Nephron (organoid): ENCODE measurements around the gene S100A5.

Experiments used
- H3K27ac Mint-ChIP-seq, 3 experiments: 2 replicates each; pipeline ENCODE4 v1.8.0; 2020; ENCODE audit warnings: mixed read lengths in 3 of 3, mild to moderate bottlenecking in 2 of 3, moderate library complexity in 1 of 3
- H3K27me3 Mint-ChIP-seq: 2 replicates; pipeline ENCODE4 v1.8.0; 2021; ENCODE audit warnings: low read depth, mild to moderate bottlenecking, moderate library complexity, mixed read lengths
- H3K36me3 Mint-ChIP-seq: 2 replicates; pipeline ENCODE4 v1.8.0; 2020; ENCODE audit warnings: low read depth, mixed read lengths
- H3K4me1 Mint-ChIP-seq: 2 replicates; pipeline ENCODE4 v1.8.0; 2020; ENCODE audit warnings: mixed read lengths
- H3K4me3 Mint-ChIP-seq, 3 experiments: 2 replicates each; pipeline ENCODE4 v1.8.0; 2020; ENCODE audit warnings: mild to moderate bottlenecking in 3 of 3, mixed read lengths in 3 of 3, moderate library complexity in 2 of 3
- H3K9me3 Mint-ChIP-seq: 2 replicates; pipeline ENCODE4 v1.8.0; 2020; ENCODE audit warnings: mixed read lengths
- TF ChIP-seq, protein P1 (sequence below), 3 experiments: fragments of 200-600 bp; sonication (generic); IDR thresholded peaks; one replicate each; pipeline ENCODE4 v1.5.0; 2021; ENCODE audit warnings: antibody characterized with exemption in 3 of 3; ENCODE audit not compliant: unreplicated experiment in 3 of 3

Gene S100A5

DNA sequence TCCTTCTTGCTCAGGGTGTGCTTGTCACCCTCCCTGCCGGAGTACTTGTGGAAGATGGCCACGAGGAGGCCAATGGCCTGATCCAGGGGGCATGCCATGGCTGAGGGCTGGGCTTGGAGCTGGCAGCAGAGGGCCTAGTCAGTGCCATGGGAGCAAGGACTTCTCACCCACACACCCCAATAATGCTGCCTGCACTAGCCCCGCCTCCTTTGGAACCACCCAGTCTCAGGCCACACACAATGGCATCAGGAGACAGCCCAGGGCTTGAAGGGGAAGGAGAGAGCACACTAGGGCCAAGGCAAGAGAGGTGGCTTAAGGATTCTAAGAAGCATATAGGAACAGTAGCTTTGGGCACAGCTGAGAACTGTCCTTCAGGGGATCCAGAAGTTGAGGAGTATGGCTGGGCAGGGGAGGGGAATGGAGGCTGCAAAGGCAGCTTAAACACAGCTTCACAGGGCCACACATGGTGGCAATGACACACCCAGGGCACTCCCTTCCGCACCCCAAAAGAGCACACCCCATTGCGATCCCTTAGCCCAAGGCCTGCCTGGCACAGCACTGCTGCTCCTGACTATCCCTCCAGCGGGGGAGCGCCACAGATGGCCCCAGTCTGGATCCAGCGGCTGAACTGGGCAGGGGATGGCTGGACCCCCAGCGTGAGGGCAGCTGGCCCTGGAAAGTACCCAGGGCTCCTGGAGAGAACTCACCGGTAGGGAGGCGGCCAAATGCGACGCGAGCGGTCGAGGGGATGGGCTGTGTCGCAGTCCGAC is 5.3 kb downstream of the S100A5 start, which contains the start of gene S100A6:
Gene S100A6 (minus strand): TSS at position 750 of the 770 bp plus-strand sequence. CDS start 652 bp downstream, at position 98.
- no peaks in the 10 kb centered on the region for H3K9me3 Mint-ChIP-seq
- no peaks in the 10 kb centered on the region for H3K36me3 Mint-ChIP-seq
- H3K27me3 Mint-ChIP-seq, result peaks cover 4% of the 10 kb centered on the region
- peaks cover 43% of the 10 kb centered on the region for H3K4me1 Mint-ChIP-seq
- TF ChIP-seq, protein P1, sequence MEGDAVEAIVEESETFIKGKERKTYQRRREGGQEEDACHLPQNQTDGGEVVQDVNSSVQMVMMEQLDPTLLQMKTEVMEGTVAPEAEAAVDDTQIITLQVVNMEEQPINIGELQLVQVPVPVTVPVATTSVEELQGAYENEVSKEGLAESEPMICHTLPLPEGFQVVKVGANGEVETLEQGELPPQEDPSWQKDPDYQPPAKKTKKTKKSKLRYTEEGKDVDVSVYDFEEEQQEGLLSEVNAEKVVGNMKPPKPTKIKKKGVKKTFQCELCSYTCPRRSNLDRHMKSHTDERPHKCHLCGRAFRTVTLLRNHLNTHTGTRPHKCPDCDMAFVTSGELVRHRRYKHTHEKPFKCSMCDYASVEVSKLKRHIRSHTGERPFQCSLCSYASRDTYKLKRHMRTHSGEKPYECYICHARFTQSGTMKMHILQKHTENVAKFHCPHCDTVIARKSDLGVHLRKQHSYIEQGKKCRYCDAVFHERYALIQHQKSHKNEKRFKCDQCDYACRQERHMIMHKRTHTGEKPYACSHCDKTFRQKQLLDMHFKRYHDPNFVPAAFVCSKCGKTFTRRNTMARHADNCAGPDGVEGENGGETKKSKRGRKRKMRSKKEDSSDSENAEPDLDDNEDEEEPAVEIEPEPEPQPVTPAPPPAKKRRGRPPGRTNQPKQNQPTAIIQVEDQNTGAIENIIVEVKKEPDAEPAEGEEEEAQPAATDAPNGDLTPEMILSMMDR (IDR thresholded peaks at IDR 0.05; ENCODE audit: unreplicated experiment in 3 of 3), result no peak
- H3K4me3 Mint-ChIP-seq, result peak within 1 kb of the TSS; percentile 68 to 71 (median 70)
- peak within 1 kb of the TSS in 2 of 3 experiments; percentile 31 to 35 for H3K27ac Mint-ChIP-seq

DNA sequence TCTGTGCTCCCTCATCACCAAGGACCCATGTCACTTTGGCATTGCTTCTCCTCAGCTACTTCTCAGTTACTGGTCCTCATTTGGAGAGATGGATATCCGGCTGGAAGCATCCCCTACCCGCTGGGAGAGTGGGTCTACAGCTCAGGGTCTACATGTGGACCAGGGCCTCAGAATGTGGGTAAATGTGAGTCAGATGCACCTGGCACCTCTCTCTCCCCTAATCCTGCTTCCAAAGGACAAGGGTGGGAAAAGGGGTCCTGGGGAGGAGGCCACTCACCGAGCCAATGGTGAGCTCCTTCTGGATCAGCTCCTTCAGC is 5.9 kb downstream of the S100A5 start:
- no peaks in the 10 kb centered on the region for H3K9me3 Mint-ChIP-seq

DNA sequence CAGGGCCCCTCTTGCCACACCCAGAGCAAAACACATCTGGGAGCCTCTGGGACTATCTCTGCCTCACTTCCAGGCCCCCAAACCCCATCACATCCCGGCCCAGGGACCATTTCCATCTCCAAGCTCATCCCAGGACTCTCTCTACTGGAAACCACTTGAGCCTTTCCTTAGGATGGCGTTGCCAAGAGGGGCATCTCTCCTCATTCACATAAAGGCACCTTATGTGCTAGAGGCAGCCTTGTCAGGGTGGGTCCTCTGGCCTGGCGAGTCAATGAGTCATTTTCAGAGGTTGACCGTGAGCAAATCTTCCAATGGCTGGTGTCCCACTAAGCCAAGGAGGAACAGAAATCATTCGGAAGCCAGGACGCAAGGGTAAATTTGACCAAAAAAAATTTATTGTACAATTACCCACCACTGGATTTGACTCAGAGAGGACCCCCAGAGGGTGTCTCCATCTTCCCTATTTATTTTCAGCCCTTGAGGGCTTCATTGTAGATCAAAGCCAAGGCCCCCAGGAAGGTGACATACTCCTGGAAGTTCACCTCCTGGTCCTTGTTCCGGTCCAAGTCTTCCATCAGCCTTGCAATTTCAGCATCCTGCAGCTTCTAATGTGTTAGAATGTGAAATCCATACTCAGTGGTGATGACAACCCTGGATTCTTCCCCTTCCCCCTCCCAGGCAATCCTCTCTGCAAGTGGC is 6.4 kb downstream of the S100A5 start:
- Mint-ChIP-seq H3K4me3 (peak overlapping the region in 2 of 3 experiments; percentile 19 to 34), H3K27ac (peak overlapping the region in 1 of 3 experiments; percentile 38), H3K4me1 (peaks cover 38% of the 10 kb centered on the region), H3K9me3 (no peaks in the 10 kb centered on the region), H3K36me3 (no peaks in the 10 kb centered on the region), H3K27me3 (peaks cover 4% of the 10 kb centered on the region)
- TF ChIP-seq, protein P1 (IDR thresholded peaks at IDR 0.05; ENCODE audit: unreplicated experiment in 3 of 3), result no peak

More for the DNA sequence above, 5.9 kb downstream of the S100A5 start:
- TF ChIP-seq, protein P1 (IDR thresholded peaks at IDR 0.05; ENCODE audit: unreplicated experiment in 3 of 3), result no peak
- Mint-ChIP-seq H3K36me3 (no peaks in the 10 kb centered on the region), H3K4me1 (peaks cover 38% of the 10 kb centered on the region), H3K4me3 (peak overlapping the region in 1 of 3 experiments; percentile 15), H3K27me3 (peaks cover 4% of the 10 kb centered on the region), H3K27ac (no peak overlapping the region)

DNA sequence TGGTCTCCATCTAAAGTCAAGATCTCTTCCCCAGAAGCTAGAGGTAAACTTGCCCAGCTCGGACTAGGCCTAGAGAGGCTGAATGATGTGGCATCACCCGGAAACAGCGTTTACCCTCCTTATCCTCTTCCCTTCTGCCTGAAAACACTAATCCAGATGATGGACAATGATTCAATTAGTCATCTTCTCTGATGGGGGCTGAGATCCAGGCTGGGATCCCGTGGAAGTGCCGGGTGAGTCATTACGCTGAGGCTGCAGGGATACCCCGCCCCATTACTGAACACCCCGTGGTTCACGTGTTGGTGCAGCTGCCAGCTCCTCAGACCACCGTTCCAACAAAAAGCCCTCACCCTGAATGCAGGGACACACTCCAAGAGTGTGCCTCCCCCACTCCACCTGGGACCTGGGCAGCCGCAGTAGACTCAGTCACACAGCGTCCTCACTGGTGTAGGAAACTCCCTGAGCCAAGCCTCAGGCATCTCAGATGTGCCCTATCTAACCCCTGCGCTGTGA is 7.0 kb downstream of the S100A5 start:
- peak overlapping the region in 2 of 3 experiments; percentile 25 to 38 for H3K27ac Mint-ChIP-seq
- TF ChIP-seq, protein P1 (IDR thresholded peaks at IDR 0.05; ENCODE audit: unreplicated experiment in 3 of 3), result no peak
- H3K4me1 Mint-ChIP-seq, result peaks cover 38% of the 10 kb centered on the region
- peaks cover 4% of the 10 kb centered on the region for H3K27me3 Mint-ChIP-seq
- H3K4me3 Mint-ChIP-seq, result peak overlapping the region in 2 of 3 experiments; percentile 31 to 61
- no peaks in the 10 kb centered on the region for H3K36me3 Mint-ChIP-seq
- no peaks in the 10 kb centered on the region for H3K9me3 Mint-ChIP-seq

DNA sequence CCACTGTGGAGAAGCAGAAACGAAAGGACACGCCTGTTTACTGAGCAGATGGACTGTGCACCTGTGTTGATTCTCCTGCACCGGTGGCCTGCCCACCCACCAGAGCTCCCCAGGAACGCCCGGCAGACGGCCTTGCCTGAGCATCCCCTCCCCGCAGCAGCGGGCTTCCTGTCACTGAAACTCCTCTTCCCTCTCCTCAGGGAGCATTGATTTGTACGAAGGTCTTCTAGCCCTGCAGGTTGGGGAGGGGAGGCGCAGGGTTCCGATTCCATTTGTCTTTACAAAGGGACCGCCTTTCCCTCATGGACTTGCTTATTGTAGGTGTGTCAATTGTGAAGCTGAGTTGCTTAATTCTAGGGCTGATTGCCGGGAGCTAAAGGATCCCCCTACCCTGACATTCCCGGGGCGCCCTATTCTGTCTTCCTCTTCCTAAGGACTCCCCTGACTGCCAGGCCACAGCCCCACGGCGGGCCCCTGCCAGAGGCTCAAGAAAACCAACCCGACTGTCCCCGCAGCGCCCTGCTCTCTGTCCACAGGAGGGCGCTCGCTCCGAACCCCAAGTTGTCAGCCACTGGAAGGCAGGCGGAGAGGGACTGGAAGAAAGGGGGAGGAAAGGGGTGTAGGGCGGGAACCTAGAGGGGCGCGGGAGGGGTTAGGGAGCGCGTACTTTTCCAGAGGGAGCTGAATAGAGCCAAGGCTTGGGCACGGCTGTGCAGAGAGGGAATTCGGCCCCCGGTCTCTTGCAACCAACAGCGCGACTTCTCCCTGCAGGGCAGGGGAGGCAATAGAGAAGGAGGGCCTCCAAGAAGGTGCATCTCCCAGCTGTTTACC is 7.8 kb downstream of the S100A5 start:
- Mint-ChIP-seq H3K4me3 (peak overlapping the region; percentile 40 to 61 (median 52)), H3K4me1 (peaks cover 38% of the 10 kb centered on the region), H3K9me3 (no peaks in the 10 kb centered on the region), H3K27me3 (peaks cover 4% of the 10 kb centered on the region), H3K27ac (peak overlapping the region; percentile 17 to 82 (median 38)), H3K36me3 (no peaks in the 10 kb centered on the region)
- TF ChIP-seq, protein P1 (IDR thresholded peaks at IDR 0.05; ENCODE audit: unreplicated experiment in 3 of 3), result peak; percentile 78 to 87 (median 79)
